GM12878 (cell line): ENCODE results near the gene C1orf74.
A peak's percentile ranks its signal among the peaks of the same experiment; 100 is the strongest.

Experiments
- BCL11A ChIP-seq: IDR thresholded peaks from 2 replicates; pipeline ENCODE4 v1.6.1; 2011; ENCODE audit warnings: low read depth, low read length
- CTCF ChIP-seq, 3 experiments: IDR thresholded peaks in 2 of 3; conservative IDR thresholded peaks in 1 of 3; 2 replicates each; pipeline ENCODE4 v1.5.1; 2011; ENCODE audit warnings: low read depth in 3 of 3, low read length in 3 of 3, mild to moderate bottlenecking in 3 of 3, control low read depth in 2 of 3, moderate library complexity in 2 of 3, inconsistent platforms in 1 of 3, mixed read lengths in 1 of 3; ENCODE audit not compliant: control insufficient read depth in 2 of 3, insufficient read depth in 1 of 3; ENCODE audit errors: extremely low read depth in 1 of 3
- GABPA ChIP-seq: IDR thresholded peaks from 2 replicates; pipeline ENCODE4 v1.6.1; 2014; ENCODE audit warnings: antibody characterized with exemption, low read depth, mild to moderate bottlenecking, inconsistent platforms
- NKRF ChIP-seq: fragments of 450-650 bp; conservative IDR thresholded peaks from 2 replicates; pipeline ENCODE4 v1.6.1; 2017; ENCODE audit warnings: mild to moderate bottlenecking, moderate library complexity
- POLR2A ChIP-seq: IDR thresholded peaks from 2 replicates; pipeline ENCODE4 v1.6.1; 2011; ENCODE audit warnings: low read depth, mild to moderate bottlenecking, low read length
- SMC3 ChIP-seq: IDR thresholded peaks from 2 replicates; pipeline ENCODE4 v1.6.1; 2011; ENCODE audit warnings: low read length, improper control_type of control experiment, borderline replicate concordance
- ZNF384 ChIP-seq: IDR thresholded peaks from 2 replicates; pipeline ENCODE4 v1.6.1; 2012; ENCODE audit warnings: low read depth, mild to moderate bottlenecking, low read length, improper control_type of control experiment, borderline replicate concordance
- TF ChIP-seq, protein P1 (sequence below): fragments of 450-650 bp; IDR thresholded peaks from 2 replicates; pipeline ENCODE4 v1.6.1; 2018; ENCODE audit warnings: borderline replicate concordance, mild to moderate bottlenecking; ENCODE audit not compliant: partially characterized antibody

GRCh38 chr1:209768354-209768774, 16.0 kb downstream of the C1orf74 start:
- TF ChIP-seq POLR2A (peak; percentile 81), GABPA (no peak), SMC3 (no peak), ZNF384 (no peak), NKRF (no peak), BCL11A (0 out of 2 replicates have a peak, but pooled peaks have one; percentile 9), CTCF (IDR thresholded peaks at IDR 0.05 in 2 of 3, conservative IDR thresholded peaks at IDR 0.05 in 1 of 3; ENCODE audit: control insufficient read depth in 2 of 3, extremely low read depth in 1 of 3, insufficient read depth in 1 of 3, low read depth in 3 of 3, low read length in 3 of 3) (no peak)
- TF ChIP-seq, protein P1, sequence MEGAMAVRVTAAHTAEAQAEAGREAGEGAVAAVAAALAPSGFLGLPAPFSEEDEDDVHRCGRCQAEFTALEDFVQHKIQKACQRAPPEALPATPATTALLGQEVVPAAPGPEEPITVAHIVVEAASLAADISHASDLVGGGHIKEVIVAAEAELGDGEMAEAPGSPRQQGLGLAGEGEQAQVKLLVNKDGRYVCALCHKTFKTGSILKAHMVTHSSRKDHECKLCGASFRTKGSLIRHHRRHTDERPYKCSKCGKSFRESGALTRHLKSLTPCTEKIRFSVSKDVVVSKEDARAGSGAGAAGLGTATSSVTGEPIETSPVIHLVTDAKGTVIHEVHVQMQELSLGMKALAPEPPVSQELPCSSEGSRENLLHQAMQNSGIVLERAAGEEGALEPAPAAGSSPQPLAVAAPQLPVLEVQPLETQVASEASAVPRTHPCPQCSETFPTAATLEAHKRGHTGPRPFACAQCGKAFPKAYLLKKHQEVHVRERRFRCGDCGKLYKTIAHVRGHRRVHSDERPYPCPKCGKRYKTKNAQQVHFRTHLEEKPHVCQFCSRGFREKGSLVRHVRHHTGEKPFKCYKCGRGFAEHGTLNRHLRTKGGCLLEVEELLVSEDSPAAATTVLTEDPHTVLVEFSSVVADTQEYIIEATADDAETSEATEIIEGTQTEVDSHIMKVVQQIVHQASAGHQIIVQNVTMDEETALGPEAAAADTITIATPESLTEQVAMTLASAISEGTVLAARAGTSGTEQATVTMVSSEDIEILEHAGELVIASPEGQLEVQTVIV, result no peak
